HT1080 (cell line): Measurements from ENCODE around the gene OOEP. TPM values are rescaled to one million over a fixed set of nuclear protein-coding genes. Genes with fewer than 3 reads are reported as not detected.
"Not testable (repeated sequence)": the region's sequence is repeated elsewhere in the genome, so short reads cannot be mapped to it uniquely, and the experiment has no call there.

ENCODE experiments used
- DNase-seq: peaks from one replicate; pipeline ENCODE4 v3.0.0-alpha.2; 2015; ENCODE audit warnings: low read depth
- polyA plus RNA-seq, 2 experiments: library from polyadenylated mRNA; depleted of rRNA; stranded (reverse); fragments of >200 nt; gene quantifications; 2 replicates each; pipeline ENCODE4 v1.2.3, GENCODE V29; 2015
- total RNA-seq: library from RNA; depleted of rRNA; stranded (reverse); fragments of >200 nt; shearing (Covaris generic); gene quantifications from 2 replicates; pipeline ENCODE4 v1.2.3, GENCODE V29; 2014; rRNA removed

OOEP gene
- not detected in 2 replicates for total RNA-seq
- 0.16 TPM in 1 of 2 replicates, not detected in the other for polyA plus RNA-seq (2015; cell fraction: cytosol; rRNA removed)
- polyA plus RNA-seq (2015; cell fraction: nucleus; rRNA removed): not detected in 2 replicates

- DNase-seq: no peak
Measured at GRCh38 chr6:73369563-73369962, at the start of gene OOEP. OOEP (minus strand) TSS chr6:73369897; CDS start chr6:73369792, 105 bp downstream.

- no peak for DNase-seq
Measured at GRCh38 chr6:73418081-73418741, 48.5 kb upstream of the OOEP start.

- DNase-seq: no peak
Measured at GRCh38 chr6:73413102-73413501, 43.4 kb upstream of the OOEP start.

GRCh38 chr6:73409395-73409794, 39.7 kb upstream of the OOEP start:
- no peak for DNase-seq

GRCh38 chr6:73400656-73401055, 31.0 kb upstream of the OOEP start:
- no peak for DNase-seq

- DNase-seq: no peak
Measured at GRCh38 chr6:73395875-73396274, 26.2 kb upstream of the OOEP start.

GRCh38 chr6:73394577-73395354, 25.1 kb upstream of the OOEP start, which contains the start of gene DDX43:
DDX43 (plus strand) TSS chr6:73394828; CDS start chr6:73394906, 78 bp downstream.
- no peak for DNase-seq

GRCh38 chr6:73393278-73393677, 23.6 kb upstream of the OOEP start:
- DNase-seq: no peak

GRCh38 chr6:73392188-73392587, 22.5 kb upstream of the OOEP start:
- DNase-seq: not testable (repeated sequence)

GRCh38 chr6:73391675-73392074, 22.0 kb upstream of the OOEP start:
- peak; percentile 8 for DNase-seq

- no peak for DNase-seq
Measured at GRCh38 chr6:73389854-73390253, 20.2 kb upstream of the OOEP start.

GRCh38 chr6:73388800-73389512, 19.3 kb upstream of the OOEP start:
- DNase-seq: peak; percentile 44

GRCh38 chr6:73388433-73388799, 18.7 kb upstream of the OOEP start:
- no peak for DNase-seq

- peak; percentile 41 for DNase-seq
Measured at GRCh38 chr6:73382462-73383113, 12.9 kb upstream of the OOEP start.

- not testable (repeated sequence) for DNase-seq
Measured at GRCh38 chr6:73381531-73381930, 11.8 kb upstream of the OOEP start.

- no peak for DNase-seq
Measured at GRCh38 chr6:73377225-73377624, 7.5 kb upstream of the OOEP start.

- no peak for DNase-seq
Measured at GRCh38 chr6:73375216-73375615, 5.5 kb upstream of the OOEP start.

- DNase-seq: no peak
Measured at GRCh38 chr6:73372516-73372915, 2.8 kb upstream of the OOEP start.

- no peak for DNase-seq
Measured at GRCh38 chr6:73371984-73372383, 2.3 kb upstream of the OOEP start.

GRCh38 chr6:73369157-73369556, 540 bp downstream of the OOEP start:
- DNase-seq: no peak

GRCh38 chr6:73368675-73369074, 1.0 kb downstream of the OOEP start:
- DNase-seq: no peak
